Testis (tissue), 3 donors: ENCODE measurements around the gene INPP5F. TPM values are rescaled to one million over a fixed set of nuclear protein-coding genes. Genes with fewer than 3 reads are reported as not detected.

ENCODE experiments used
- DNase-seq: peaks from one replicate; pipeline ENCODE4 v3.0.0-alpha.2; 2019
- H3K27ac ChIP-seq, 2 donors: fragments of 200-600 bp; sonication (generic); one replicate each; pipeline ENCODE4 v1.5.1; 2019
- H3K27me3 ChIP-seq: fragments of 200-600 bp; sonication (generic); one replicate; pipeline ENCODE4 v1.5.1; 2019
- H3K36me3 ChIP-seq: fragments of 200-600 bp; sonication (generic); one replicate; pipeline ENCODE4 v1.5.1; 2017; ENCODE audit warnings: low read depth; ENCODE audit errors: missing control alignments
- H3K4me1 ChIP-seq: fragments of 200-600 bp; sonication (generic); one replicate; pipeline ENCODE4 v1.5.1; 2019
- H3K4me3 ChIP-seq, 2 donors: fragments of 200-600 bp; sonication (generic); one replicate each; pipeline ENCODE4 v1.5.1; 2017 to 2019
- H3K9me3 ChIP-seq: fragments of 200-600 bp; sonication (generic); one replicate; pipeline ENCODE4 v1.5.1; 2017
- POLR2A ChIP-seq: fragments of 450-650 bp; IDR thresholded peaks from one replicate; pipeline ENCODE4 v1.6.1; 2017; ENCODE audit warnings: antibody characterized with exemption, mild to moderate bottlenecking, moderate library complexity
- WGBS, 2 donors: methylation state at CpG; one replicate each; pipeline ENCODE4 v1.1.5; 2018; 5-methylcytosine and 5-hydroxymethylcytosine counted together
- intact Hi-C: fragments of 100-400 bp; cut with DNase I; formaldehyde crosslinking; loops from one replicate; pipeline ENCODE4 v1.15.1; 2023; ENCODE audit warnings: low total_unique reads
- polyA plus RNA-seq: library from polyadenylated mRNA; stranded (reverse); fragments of 350-450 nt; fragmentation: Illumina TruSeq; extraction: RNeasy Lipid Tissue Mini Kit (QIAGEN cat#74804); gene quantifications from one replicate; pipeline ENCODE4 v1.2.3, GENCODE V29; 2014; ENCODE audit warnings: low read depth, low replicate concordance; ENCODE audit not compliant: insufficient read depth
- total RNA-seq, 2 donors: library from RNA; depleted of rRNA; stranded (reverse); fragments of >200 nt; gene quantifications; one replicate each; pipeline ENCODE4 v1.2.3, GENCODE V29; 2016
- TF ChIP-seq, protein P1 (sequence below), 3 experiments: fragments of 450-650 bp in 2 of 3; fragments of 200-600 bp in 1 of 3; sonication (generic) in 1 of 3; IDR thresholded peaks; one replicate each; pipeline ENCODE4 v1.5.1; 2016 to 2019; ENCODE audit warnings: antibody characterized with exemption in 3 of 3, mild to moderate bottlenecking in 2 of 3, moderate library complexity in 1 of 3

The INPP5F gene
- total and polyA plus RNA-seq, 3 donors from 2014 or later, result 19.0 to 23.8 (median 21.9) TPM

DNA sequence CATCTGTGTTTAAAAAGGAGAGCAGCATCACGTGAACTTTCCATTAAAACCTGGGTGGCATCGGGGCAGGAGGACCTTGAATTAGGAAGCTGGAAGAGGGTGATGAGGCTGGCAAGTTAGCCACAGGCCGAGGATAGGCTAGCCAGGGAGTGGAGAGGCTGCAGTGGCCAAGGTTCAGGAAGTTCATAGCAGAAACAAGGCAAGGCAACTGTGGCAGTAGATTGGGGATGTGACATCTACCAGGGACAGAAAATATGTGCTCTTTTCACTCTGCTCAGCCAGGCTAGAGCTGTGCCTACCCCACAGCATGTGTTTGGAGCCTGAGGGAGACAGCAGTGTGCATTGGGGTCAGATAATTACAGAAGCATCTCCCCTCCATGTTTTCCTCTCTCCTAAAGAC lies 2.2 kb upstream of the INPP5F start:
- no peak overlapping the region for H3K27ac ChIP-seq
- H3K4me1 ChIP-seq, result peaks cover 4% of the 10 kb centered on the region
- H3K9me3 ChIP-seq, result no peaks in the 10 kb centered on the region
- no peak for DNase-seq
- no peaks in the 10 kb centered on the region for H3K27me3 ChIP-seq
- H3K36me3 ChIP-seq, result no peaks in the 10 kb centered on the region
- 69 to 73% methylated on average over 3 of the region's 3 CpGs for WGBS, 2 donors
- TF ChIP-seq, protein P1, sequence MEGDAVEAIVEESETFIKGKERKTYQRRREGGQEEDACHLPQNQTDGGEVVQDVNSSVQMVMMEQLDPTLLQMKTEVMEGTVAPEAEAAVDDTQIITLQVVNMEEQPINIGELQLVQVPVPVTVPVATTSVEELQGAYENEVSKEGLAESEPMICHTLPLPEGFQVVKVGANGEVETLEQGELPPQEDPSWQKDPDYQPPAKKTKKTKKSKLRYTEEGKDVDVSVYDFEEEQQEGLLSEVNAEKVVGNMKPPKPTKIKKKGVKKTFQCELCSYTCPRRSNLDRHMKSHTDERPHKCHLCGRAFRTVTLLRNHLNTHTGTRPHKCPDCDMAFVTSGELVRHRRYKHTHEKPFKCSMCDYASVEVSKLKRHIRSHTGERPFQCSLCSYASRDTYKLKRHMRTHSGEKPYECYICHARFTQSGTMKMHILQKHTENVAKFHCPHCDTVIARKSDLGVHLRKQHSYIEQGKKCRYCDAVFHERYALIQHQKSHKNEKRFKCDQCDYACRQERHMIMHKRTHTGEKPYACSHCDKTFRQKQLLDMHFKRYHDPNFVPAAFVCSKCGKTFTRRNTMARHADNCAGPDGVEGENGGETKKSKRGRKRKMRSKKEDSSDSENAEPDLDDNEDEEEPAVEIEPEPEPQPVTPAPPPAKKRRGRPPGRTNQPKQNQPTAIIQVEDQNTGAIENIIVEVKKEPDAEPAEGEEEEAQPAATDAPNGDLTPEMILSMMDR (IDR thresholded peaks at IDR 0.05), result no peak
- TF ChIP-seq POLR2A, result no peak
- intact Hi-C loops, result no loop called here
- H3K4me3 ChIP-seq, result no peak overlapping the region

DNA sequence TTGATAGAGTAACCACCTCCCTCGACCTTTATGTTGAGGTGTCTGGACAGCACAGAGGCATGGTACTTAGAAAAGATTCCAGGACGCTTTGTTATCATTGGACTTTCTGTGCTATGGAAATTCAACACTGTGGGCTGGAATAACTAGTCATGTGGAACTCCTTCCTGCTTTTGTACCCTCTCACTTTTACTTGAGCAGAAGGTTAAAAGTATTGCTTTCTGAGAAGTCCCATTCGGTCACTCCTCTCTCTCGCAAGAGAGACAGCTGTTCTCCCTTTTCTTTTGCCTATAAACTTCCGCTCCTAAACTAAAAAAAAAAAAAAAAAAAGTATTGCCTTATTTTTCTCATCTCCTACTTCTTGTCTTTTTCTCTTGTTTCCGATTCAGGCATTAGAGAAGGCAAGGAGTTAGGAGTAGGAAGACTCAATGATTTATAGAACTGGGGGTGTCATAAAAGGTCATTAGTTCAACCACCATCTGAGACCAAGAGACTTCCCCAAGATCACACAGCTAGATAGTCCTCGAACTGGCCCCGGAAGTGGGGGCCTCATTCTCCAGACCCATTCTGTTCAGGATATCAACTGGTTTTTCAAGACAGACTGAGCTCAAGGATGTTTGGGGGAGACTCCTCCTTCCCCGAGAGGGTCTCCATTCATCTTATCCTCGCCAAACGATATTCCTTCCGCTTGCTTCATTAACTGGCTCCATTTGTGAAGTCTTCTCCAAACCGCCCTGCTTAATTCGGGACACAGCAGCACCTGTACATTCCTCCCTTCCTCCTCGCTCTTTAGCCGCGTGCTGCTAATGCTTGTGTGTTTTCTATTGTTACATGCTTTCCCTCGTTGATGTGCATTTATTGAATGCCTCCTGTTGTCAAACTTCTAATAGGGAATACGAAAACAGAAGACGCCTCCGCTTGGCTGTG lies 995 bp upstream of the INPP5F start:
- no peak for DNase-seq
- 9 to 13% methylated on average over 21 of the region's 21 CpGs for WGBS, 2 donors
- no peak for TF ChIP-seq POLR2A
- TF ChIP-seq, protein P1 (IDR thresholded peaks at IDR 0.05), result no peak
- no peaks in the 10 kb centered on the region for H3K9me3 ChIP-seq
- H3K36me3 ChIP-seq, result no peaks in the 10 kb centered on the region
- H3K4me1 ChIP-seq, result peaks cover 4% of the 10 kb centered on the region
- H3K4me3 ChIP-seq, result peak overlapping the region; percentile 75 to 96
- H3K27me3 ChIP-seq, result no peaks in the 10 kb centered on the region
- intact Hi-C loops, result no loop called here
- H3K27ac ChIP-seq, result peak overlapping the region; percentile 91 to 97

DNA sequence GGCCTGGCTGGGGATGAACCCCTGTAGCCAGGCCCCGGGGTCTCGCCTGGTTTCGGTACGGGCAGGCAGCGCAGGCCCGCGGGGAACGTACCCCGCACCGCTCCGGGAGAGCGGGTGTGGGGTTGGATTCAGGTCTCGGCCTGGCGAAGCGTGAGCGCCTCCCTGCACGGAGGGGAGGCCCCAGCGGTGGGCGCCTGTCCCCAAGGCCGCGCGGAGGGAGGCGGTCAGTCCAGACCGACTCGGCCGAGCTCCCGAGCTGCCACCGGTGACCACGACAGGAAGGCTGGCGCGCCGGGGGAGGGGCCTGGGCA lies 378 bp upstream of the INPP5F start:
- Histone ChIP-seq H3K9me3 (no peaks in the 10 kb centered on the region), H3K4me1 (peaks cover 4% of the 10 kb centered on the region), H3K36me3 (no peaks in the 10 kb centered on the region), H3K4me3 (peak overlapping the region; percentile 75 to 96), H3K27me3 (no peaks in the 10 kb centered on the region), H3K27ac (peak overlapping the region; percentile 91 to 97)
- DNase-seq, result no peak
- intact Hi-C loops, result no loop called here
- TF ChIP-seq, protein P1 (IDR thresholded peaks at IDR 0.05), result no peak
- TF ChIP-seq POLR2A, result no peak
- WGBS, 2 donors, result 1 to 7% methylated on average over 21 to 32 of the region's 32 CpGs

DNA sequence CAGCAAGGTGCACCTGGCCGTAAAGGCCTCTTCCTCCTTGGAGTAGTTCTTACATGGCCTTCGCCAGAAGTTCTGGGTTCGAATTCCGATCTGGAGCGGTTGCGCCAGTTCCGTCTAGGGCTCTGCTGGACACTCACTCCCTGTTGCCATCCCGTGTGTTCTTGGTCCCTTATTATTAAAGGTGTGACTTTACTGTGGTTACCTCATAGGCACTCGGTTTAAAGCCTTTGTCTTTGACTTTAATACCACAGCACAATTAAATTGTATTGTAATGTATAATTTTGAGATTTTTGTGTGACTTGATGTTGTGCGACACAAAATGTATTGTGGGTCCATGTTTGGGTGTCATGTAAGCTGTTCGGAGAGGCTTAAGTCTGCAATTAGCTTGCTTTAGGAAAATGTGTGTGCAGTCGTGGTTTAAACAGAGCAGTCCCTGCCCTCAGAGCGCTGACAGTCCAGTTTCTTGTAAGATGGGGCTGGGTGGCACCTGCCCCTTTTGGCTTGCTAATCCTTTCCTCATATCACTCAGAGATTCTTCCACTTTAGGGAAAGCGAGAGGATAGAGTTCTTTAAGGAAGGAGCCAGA lies 919 bp downstream of the INPP5F start:
- peak overlapping the region; percentile 75 to 96 for H3K4me3 ChIP-seq
- TF ChIP-seq, protein P1 (IDR thresholded peaks at IDR 0.05), result no peak
- TF ChIP-seq POLR2A, result no peak
- peak overlapping the region in 1 of 2 donors; percentile 97 for H3K27ac ChIP-seq
- peaks cover 4% of the 10 kb centered on the region for H3K4me1 ChIP-seq
- WGBS, 2 donors, result 43 to 47% methylated on average over 13 to 14 of the region's 14 CpGs
- H3K27me3 ChIP-seq, result no peaks in the 10 kb centered on the region
- H3K9me3 ChIP-seq, result no peaks in the 10 kb centered on the region
- DNase-seq, result peak; percentile 22
- intact Hi-C loops, result no loop called here
- no peaks in the 10 kb centered on the region for H3K36me3 ChIP-seq
